Adrenal gland (tissue), 12 donors: ENCODE measurements around the gene SLCO2A1. TPM values are rescaled to one million over a fixed set of nuclear protein-coding genes. Genes with fewer than 3 reads are reported as not detected.

Source experiments
- DNase-seq, 7 donors: peaks; one replicate each; pipeline ENCODE4 v3.0.0-alpha.2; 2019 to 2020
- H3K27ac ChIP-seq, 5 donors: fragments of 200-600 bp; sonication (generic) in 4 of 5; 1 replicate in 3 of 5; 2 replicates in 2 of 5; pipeline versions ENCODE4 v1.5.1 to v1.8.0; 2016 to 2020; ENCODE audit warnings: mild to moderate bottlenecking in 1 of 5
- H3K27me3 ChIP-seq: fragments of 200-600 bp; 2 replicates; pipeline ENCODE4 v1.8.0; 2021
- H3K36me3 ChIP-seq, 2 donors: fragments of 200-600 bp; replicated peaks in 1 of 2; 1 replicate in 1 of 2; 2 replicates in 1 of 2; pipeline versions ENCODE4 v1.5.1 to v1.8.0; 2018 to 2022
- H3K4me1 ChIP-seq, 2 donors: fragments of 200-600 bp; replicated peaks in 1 of 2; 1 replicate in 1 of 2; 2 replicates in 1 of 2; pipeline versions ENCODE4 v1.5.1 to v1.8.0; 2018 to 2021
- H3K4me3 ChIP-seq, 4 donors: fragments of 200-600 bp; sonication (generic) in 3 of 4; one replicate each; pipeline ENCODE4 v1.5.1; 2016 to 2018
- H3K9me3 ChIP-seq, 3 donors: fragments of 200-600 bp; sonication (generic) in 1 of 3; replicated peaks in 1 of 3; 1 replicate in 2 of 3; 2 replicates in 1 of 3; pipeline versions ENCODE4 v1.5.1 to v1.8.0; 2016 to 2021
- CTCF ChIP-seq, 6 experiments: fragments of 450-650 bp in 4 of 6; fragments of 200-600 bp in 2 of 6; sonication (generic) in 1 of 6; IDR thresholded peaks; 1 replicate in 5 of 6; 2 replicates in 1 of 6; pipeline versions ENCODE4 v1.5.1 to v1.8.0; 2016 to 2021; ENCODE audit warnings: antibody characterized with exemption in 6 of 6, mild to moderate bottlenecking in 2 of 6, moderate library complexity in 1 of 6
- POLR2A ChIP-seq, 2 donors: fragments of 450-650 bp; IDR thresholded peaks; one replicate each; pipeline ENCODE4 v1.6.1; 2017; ENCODE audit warnings: antibody characterized with exemption in 2 of 2, mild to moderate bottlenecking in 2 of 2, moderate library complexity in 1 of 2
- WGBS, 4 donors: extraction: QIAGEN DNeasy Blood & Tissue Kit in 2 of 4; methylation state at CpG; one replicate each; pipeline versions ENCODE4 v1.1.5 to v1.1.7; 2013 to 2017; 5-methylcytosine and 5-hydroxymethylcytosine counted together
- intact Hi-C, 2 donors: fragments of 100-400 bp; cut with DNase I; formaldehyde crosslinking; loops; one replicate each; pipeline versions ENCODE4 v1.14.1 to v1.15.0; 2022 to 2023
- polyA plus RNA-seq, 3 donors: library from polyadenylated mRNA; stranded (reverse); fragments of 200-250 nt in 2 of 3; fragments of 350-450 nt in 1 of 3; fragmentation: Illumina TruSeq in 1 of 3; extraction: RNeasy Lipid Tissue Mini Kit (QIAGEN cat#74804) in 1 of 3; gene quantifications; one replicate each; pipeline ENCODE4 v1.2.3, GENCODE V29; 2013 to 2014
- total RNA-seq, 9 donors: library from RNA; depleted of rRNA in 4 of 9; stranded (reverse); fragments of >200 nt in 4 of 9; fragments of 120-200 nt in 1 of 9; fragmentation: NEBNext Ultra II Directional in 1 of 9; extraction: Animal tissue kit (Norgen Biotek cat#: 25700) in 1 of 9; gene quantifications; one replicate each; pipeline versions ENCODE4 v1.1.0 to v1.2.4, GENCODE V29; 2013 to 2023
- donor health status: healthy with polysubstance abuse.
- donor health status: Bipolar disorder and iron deficiency.
- donor health status: DM: yes; HTN: yes; CAD: no.
- donor health status: DM: no; HTN: no; CAD: no.
- donor health status: DM: no; HTN: no; CAD: no.
- donor health status: DM: yes; HTN: yes; CAD: no.

The SLCO2A1 gene
- total and polyA plus RNA-seq, 12 donors = 2.3 to 141 (median 29.5) TPM

DNA sequence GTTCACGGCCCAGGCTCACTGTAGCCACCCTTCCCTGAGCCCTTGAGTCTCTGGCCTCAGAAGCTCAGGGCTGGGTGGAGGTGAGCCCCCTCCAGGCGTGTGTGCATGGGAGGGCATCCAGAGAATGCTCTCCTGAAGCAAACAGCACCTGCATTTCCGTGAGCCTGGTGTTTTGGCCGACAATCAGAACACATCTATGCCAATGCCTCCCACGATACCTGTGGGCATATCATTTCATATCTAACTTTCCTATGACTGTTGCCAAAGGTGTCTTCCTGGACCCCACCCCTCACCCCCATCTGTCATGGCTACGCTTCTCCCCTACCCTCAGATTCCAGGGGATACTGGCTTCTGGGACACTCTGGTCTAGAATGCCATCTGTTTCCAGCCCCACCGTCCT is 80.7 kb downstream of the SLCO2A1 start:
- Histone ChIP-seq H3K4me1 (no peaks in the 10 kb centered on the region), H3K36me3 (no peaks in the 10 kb centered on the region), H3K27ac (peak overlapping the region in 2 of 5 donors; percentile 12 to 40), H3K27me3 (no peaks in the 10 kb centered on the region), H3K4me3 (no peak overlapping the region), H3K9me3 (no peaks in the 10 kb centered on the region)
- DNase-seq = no peak
- WGBS, 4 donors = 82 to 89% (median 85%) methylated on average over 6 to 7 of the region's 7 CpGs
- TF ChIP-seq POLR2A (IDR thresholded peaks at IDR 0.05) (no peak), CTCF (IDR thresholded peaks at IDR 0.05) (no peak)
- intact Hi-C loops = no loop called here

DNA sequence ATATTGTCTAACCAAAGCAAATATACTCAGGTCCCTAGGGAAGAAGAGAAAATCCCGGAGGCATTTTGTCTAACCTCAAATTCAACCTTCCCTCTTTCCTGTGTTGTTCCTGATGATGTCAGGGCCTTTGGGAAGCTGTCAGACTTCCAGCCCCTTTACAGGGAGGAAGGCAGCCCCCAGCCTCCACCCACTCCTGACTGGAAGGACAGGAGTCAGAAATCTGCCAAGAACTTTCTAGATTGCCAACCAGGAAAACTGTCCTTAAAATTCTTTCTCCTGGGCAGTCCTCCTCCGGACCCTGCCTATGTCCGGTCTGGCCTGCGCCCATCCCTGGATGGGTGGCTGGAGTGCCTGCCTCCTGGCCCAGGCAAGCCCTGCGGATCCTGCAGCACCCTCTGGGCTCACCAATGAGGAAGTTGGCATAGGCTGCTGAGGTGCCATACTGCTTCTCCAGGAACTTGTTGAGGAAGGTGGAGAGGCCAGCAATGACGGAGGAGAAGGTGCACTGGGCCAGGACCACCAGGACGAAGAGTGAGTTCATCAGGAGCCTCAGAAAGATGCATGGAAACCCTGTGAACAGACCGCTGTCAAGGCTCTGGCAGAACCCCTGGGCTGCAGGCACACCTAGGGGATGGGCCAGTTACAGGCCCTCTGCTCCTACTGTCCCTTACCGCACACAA is 81.5 kb downstream of the SLCO2A1 start:
- Histone ChIP-seq H3K4me1 (no peaks in the 10 kb centered on the region), H3K4me3 (no peak overlapping the region), H3K27me3 (no peaks in the 10 kb centered on the region), H3K27ac (peak overlapping the region in 2 of 5 donors; percentile 12 to 40), H3K36me3 (no peaks in the 10 kb centered on the region), H3K9me3 (no peaks in the 10 kb centered on the region)
- intact Hi-C loops = no loop called here
- peak in 1 of 7 donors; percentile 19 for DNase-seq
- no peak for TF ChIP-seq POLR2A (IDR thresholded peaks at IDR 0.05)
- TF ChIP-seq CTCF (IDR thresholded peaks at IDR 0.05) = no peak
- WGBS, 4 donors = 75 to 96% (median 81%) methylated on average over 4 to 9 of the region's 9 CpGs

- Histone ChIP-seq H3K27me3 (no peaks in the 10 kb centered on the region), H3K27ac (peak overlapping the region in 2 of 5 donors; percentile 17 to 63), H3K9me3 (no peaks in the 10 kb centered on the region), H3K4me1 (no peaks in the 10 kb centered on the region), H3K4me3 (no peak overlapping the region), H3K36me3 (no peaks in the 10 kb centered on the region)
- WGBS, 4 donors = 79 to 85% (median 82%) methylated on average over 11 to 12 of the region's 12 CpGs
- TF ChIP-seq POLR2A (IDR thresholded peaks at IDR 0.05) (no peak), CTCF (IDR thresholded peaks at IDR 0.05) (no peak)
- intact Hi-C loops = no loop called here
- no peak for DNase-seq
Observed at GRCh38 chr3:133945381-133946095, 84.2 kb downstream of the SLCO2A1 start.

DNA sequence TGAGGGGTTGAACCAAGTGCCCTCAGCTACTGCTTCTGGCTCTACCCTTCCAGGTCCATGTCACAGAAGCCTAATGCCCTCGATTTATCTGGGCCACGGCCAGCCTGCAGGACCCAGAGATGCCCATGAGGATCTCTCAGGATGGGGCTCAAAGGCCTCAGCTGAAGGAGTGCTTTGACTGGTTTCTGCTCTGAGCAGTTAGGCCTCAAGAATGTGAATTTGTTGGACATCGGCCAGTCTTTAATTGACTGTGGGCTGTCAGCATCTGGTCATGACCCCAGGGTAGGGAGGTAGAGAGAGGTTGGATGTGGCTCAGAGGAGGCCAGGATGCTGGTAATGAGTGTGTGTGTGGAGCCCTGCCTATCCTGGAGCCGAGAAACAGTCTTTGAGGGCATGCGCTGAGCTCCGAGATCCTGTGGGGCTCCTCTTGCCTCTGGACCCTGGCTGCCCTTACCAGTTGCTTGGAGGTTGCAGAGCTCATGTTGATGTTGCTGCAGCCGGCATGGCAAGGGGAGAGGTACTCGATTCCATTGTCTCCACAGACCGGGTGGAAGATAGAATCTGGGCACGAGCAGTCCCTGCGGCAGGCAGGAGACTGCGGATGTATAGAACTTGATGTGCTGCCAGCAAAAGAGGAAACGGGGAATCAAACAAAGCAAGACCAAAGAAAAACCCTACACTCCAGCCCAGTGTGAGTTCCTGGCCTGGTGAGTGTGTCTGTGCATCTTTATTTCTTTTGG is 84.9 kb downstream of the SLCO2A1 start:
- 65 to 72% (median 70%) methylated on average over 10 to 13 of the region's 13 CpGs for WGBS, 4 donors
- Histone ChIP-seq H3K27ac (peak overlapping the region in 1 of 5 donors; percentile 67), H3K36me3 (no peaks in the 10 kb centered on the region), H3K4me3 (no peak overlapping the region), H3K4me1 (no peaks in the 10 kb centered on the region), H3K9me3 (no peaks in the 10 kb centered on the region), H3K27me3 (no peaks in the 10 kb centered on the region)
- peak in 4 of 7 donors; percentile 36 to 67 (median 47) for DNase-seq
- no peak for TF ChIP-seq POLR2A (IDR thresholded peaks at IDR 0.05)
- no peak for TF ChIP-seq CTCF (IDR thresholded peaks at IDR 0.05)
- intact Hi-C loops = no loop called here
